H1 (cell line): ENCODE measurements around the gene ZNF292. TPM values are rescaled to one million over a fixed set of nuclear protein-coding genes. Genes with fewer than 3 reads are reported as not detected.

ENCODE experiments used
- CTCF ChIA-PET: fragments of 300-600 bp; sonication (Branson Sonifier 250); formaldehyde crosslinking; loops from one replicate; lab custom pipeline; 2021; ENCODE audit not compliant: partially characterized antibody; lab: Charles Lee
- POLR2A ChIA-PET: fragments of 300-600 bp; sonication (Branson Sonifier 250); formaldehyde crosslinking; loops from one replicate; lab custom pipeline; 2021; ENCODE audit warnings: inconsistent platforms; ENCODE audit not compliant: partially characterized antibody; lab: Charles Lee
- DNase-seq, 2 experiments: peaks; one replicate each; pipeline versions ENCODE4 v3.0.0 to v3.0.0-alpha.2; 2010 to 2022; ENCODE audit warnings: low spot score in 2 of 2, low read depth in 1 of 2, mixed read lengths in 1 of 2
- FAIRE-seq: peaks from 2 replicates; lab custom pipeline; 2011; peaks lifted over from hg19 to GRCh38; lab: Jason Lieb, UNC
- H2AFZ ChIP-seq: 2 replicates; pipeline ENCODE4 v1.8.1; 2012; ENCODE audit warnings: low read length, inconsistent platforms
- H2AK5ac ChIP-seq: 2 replicates; pipeline ENCODE4 v1.6.1; 2013; ENCODE audit warnings: low read depth, low read length
- H2BK120ac ChIP-seq: replicated peaks from 2 replicates; pipeline ENCODE3; 2013; ENCODE audit warnings: low read depth, low read length, inconsistent platforms
- H2BK12ac ChIP-seq: 2 replicates; pipeline ENCODE4 v1.6.1; 2013; ENCODE audit warnings: low read depth, low read length
- H2BK15ac ChIP-seq: 2 replicates; pipeline ENCODE4 v1.6.1; 2013; ENCODE audit warnings: low read length
- H2BK20ac ChIP-seq: 2 replicates; pipeline ENCODE4 v1.6.1; 2013; ENCODE audit warnings: low read length
- H2BK5ac ChIP-seq: 2 replicates; pipeline ENCODE4 v1.6.1; 2013; ENCODE audit warnings: low read depth, low read length
- H3K14ac ChIP-seq: 2 replicates; pipeline ENCODE4 v1.6.1; 2013; ENCODE audit warnings: inconsistent platforms; ENCODE audit not compliant: insufficient read length
- H3K18ac ChIP-seq: 2 replicates; pipeline ENCODE4 v1.6.1; 2013; ENCODE audit warnings: low read length; ENCODE audit errors: extremely low read depth
- H3K23ac ChIP-seq: 2 replicates; pipeline ENCODE4 v1.6.1; 2013; ENCODE audit warnings: inconsistent platforms; ENCODE audit not compliant: insufficient read length
- H3K23me2 ChIP-seq: 2 replicates; pipeline ENCODE4 v1.6.1; 2013; ENCODE audit warnings: low read depth, low read length
- H3K27ac ChIP-seq: 2 replicates; pipeline ENCODE4 v1.6.1; 2011; ENCODE audit warnings: low read depth, low read length, inconsistent platforms
- H3K27me3 ChIP-seq, 4 experiments: replicated peaks in 1 of 4; 1 replicate in 1 of 4; 2 replicates in 3 of 4; pipeline versions ENCODE4 v1.6.1 to v1.8.1; 2011 to 2013; ENCODE audit warnings: low read length in 3 of 4, mild to moderate bottlenecking in 3 of 4, inconsistent platforms in 2 of 4, mixed read lengths in 2 of 4, moderate library complexity in 1 of 4; ENCODE audit not compliant: control insufficient read depth in 3 of 4, insufficient read depth in 3 of 4; ENCODE audit errors: extremely low read depth in 1 of 4
- H3K36me3 ChIP-seq, 4 experiments: 2 replicates each; pipeline versions ENCODE4 v1.6.1 to v1.8.1; 2011 to 2013; ENCODE audit warnings: mild to moderate bottlenecking in 4 of 4, low read length in 3 of 4, moderate library complexity in 2 of 4, control low read depth in 1 of 4, inconsistent platforms in 1 of 4; ENCODE audit not compliant: insufficient read depth in 4 of 4, control insufficient read depth in 2 of 4
- H3K4ac ChIP-seq: replicated peaks from 2 replicates; pipeline ENCODE3; 2013; ENCODE audit warnings: low read length, low read depth, mixed read lengths, inconsistent platforms; ENCODE audit not compliant: insufficient read length
- H3K4me1 ChIP-seq, 4 experiments: replicated peaks in 1 of 4; 1 replicate in 1 of 4; 2 replicates in 3 of 4; pipeline versions ENCODE4 v1.6.1 to v1.8.1; 2011 to 2013; ENCODE audit warnings: low read length in 3 of 4, inconsistent platforms in 2 of 4, mixed read lengths in 1 of 4; ENCODE audit not compliant: insufficient read depth in 4 of 4, control insufficient read depth in 3 of 4
- H3K4me2 ChIP-seq, 2 experiments: 2 replicates each; pipeline versions ENCODE4 v1.6.1 to v1.8.1; 2011 to 2013; ENCODE audit warnings: low read depth in 2 of 2, low read length in 2 of 2, control low read depth in 1 of 2, inconsistent platforms in 1 of 2, mild to moderate bottlenecking in 1 of 2; ENCODE audit not compliant: insufficient read depth in 1 of 2
- H3K4me3 ChIP-seq, 4 experiments: fragments of 200-600, 300-600 bp in 1 of 4; sonication (generic), shearing (Covaris generic), sonication (Bioruptor Twin) in 1 of 4; 2 replicates each; pipeline versions ENCODE4 v1.5.1 to v1.8.1; 2011 to 2016; ENCODE audit warnings: low read length in 4 of 4, low read depth in 3 of 4, control low read depth in 2 of 4, inconsistent platforms in 2 of 4, mild to moderate bottlenecking in 2 of 4, mixed read lengths in 1 of 4, moderate library complexity in 1 of 4; ENCODE audit not compliant: insufficient read depth in 2 of 4; ENCODE audit errors: extremely low read depth in 1 of 4
- H3K56ac ChIP-seq: replicated peaks from 2 replicates; pipeline ENCODE3; 2013; ENCODE audit warnings: low read depth, mild to moderate bottlenecking, mixed read lengths, low read length, inconsistent platforms; ENCODE audit not compliant: insufficient read length
- H3K79me1 ChIP-seq: 2 replicates; pipeline ENCODE4 v1.6.1; 2013; ENCODE audit warnings: low read depth, low read length, control low read depth
- H3K79me2 ChIP-seq, 2 experiments: 2 replicates each; pipeline versions ENCODE4 v1.6.1 to v1.8.1; 2012 to 2013; ENCODE audit warnings: low read length in 2 of 2, mild to moderate bottlenecking in 2 of 2, inconsistent platforms in 1 of 2; ENCODE audit not compliant: insufficient read depth in 2 of 2, control insufficient read depth in 1 of 2
- H3K9ac ChIP-seq, 4 experiments: replicated peaks in 1 of 4; 1 replicate in 1 of 4; 2 replicates in 3 of 4; pipeline versions ENCODE4 v1.6.1 to v1.8.1; 2011 to 2013; ENCODE audit warnings: low read depth in 3 of 4, low read length in 3 of 4, control low read depth in 2 of 4, mild to moderate bottlenecking in 2 of 4, moderate library complexity in 2 of 4, inconsistent platforms in 1 of 4; ENCODE audit errors: extremely low read depth in 1 of 4
- H3K9me3 ChIP-seq, 2 experiments: 2 replicates each; pipeline versions ENCODE4 v1.6.1 to v1.8.1; 2012 to 2013; ENCODE audit warnings: mild to moderate bottlenecking in 2 of 2, moderate library complexity in 2 of 2, control low read depth in 1 of 2, inconsistent platforms in 1 of 2, low read depth in 1 of 2, low read length in 1 of 2, mixed read lengths in 1 of 2; ENCODE audit not compliant: insufficient read depth in 2 of 2
- H4K20me1 ChIP-seq, 2 experiments: replicated peaks in 1 of 2; 2 replicates each; pipeline versions ENCODE3 to v1.8.1; 2011 to 2013; ENCODE audit warnings: inconsistent platforms in 2 of 2, low read length in 2 of 2, mild to moderate bottlenecking in 1 of 2; ENCODE audit not compliant: insufficient read depth in 2 of 2, control insufficient read depth in 1 of 2
- H4K5ac ChIP-seq: 2 replicates; pipeline ENCODE4 v1.6.1; 2013; ENCODE audit warnings: low read length, low read depth, mixed read lengths, inconsistent platforms; ENCODE audit not compliant: insufficient read length
- H4K8ac ChIP-seq: 2 replicates; pipeline ENCODE4 v1.8.0; 2013; ENCODE audit warnings: mild to moderate bottlenecking, moderate library complexity, low read length, inconsistent platforms; ENCODE audit not compliant: insufficient read depth; ENCODE audit errors: extremely low read depth
- H4K91ac ChIP-seq: replicated peaks from 2 replicates; pipeline ENCODE3; 2013; ENCODE audit warnings: low read length, mixed read lengths, inconsistent platforms; ENCODE audit not compliant: insufficient read length
- BCL11A ChIP-seq, 2 experiments: IDR thresholded peaks; one replicate each; pipeline ENCODE4 v1.6.1; 2011; ENCODE audit warnings: low read depth in 2 of 2, low read length in 2 of 2, mild to moderate bottlenecking in 2 of 2
- CBX5 ChIP-seq: fragments of 300-800, 300-1000 bp; sonication (generic); IDR thresholded peaks from 2 replicates; pipeline ENCODE4 v1.7.1; 2016; ENCODE audit warnings: antibody characterized with exemption, low read length, low read depth
- CEBPB ChIP-seq: IDR thresholded peaks from 2 replicates; pipeline ENCODE4 v1.6.1; 2012; ENCODE audit warnings: low read depth, low read length
- CHD2 ChIP-seq: IDR thresholded peaks from 2 replicates; pipeline ENCODE4 v1.6.1; 2012; ENCODE audit warnings: low read length, improper control_type of control experiment
- GTF2F1 ChIP-seq: IDR thresholded peaks from 2 replicates; pipeline ENCODE4 v1.6.1; 2012; ENCODE audit warnings: low read depth, low read length, improper control_type of control experiment, borderline replicate concordance
- KDM4A ChIP-seq: IDR thresholded peaks from one replicate; pipeline ENCODE4 v1.7.1; 2012; ENCODE audit warnings: low read depth, mild to moderate bottlenecking, moderate library complexity, low read length, inconsistent platforms; ENCODE audit not compliant: severe bottlenecking
- KDM5A ChIP-seq: fragments of 200-600 bp; IDR thresholded peaks from 2 replicates; pipeline ENCODE4 v1.7.1; 2012; ENCODE audit warnings: mild to moderate bottlenecking, low read length, inconsistent platforms, mixed read lengths
- POLR2AphosphoS5 ChIP-seq: IDR thresholded peaks from 2 replicates; pipeline ENCODE4 v1.6.1; 2011; ENCODE audit warnings: low read depth, low read length
- POU5F1 ChIP-seq: IDR thresholded peaks from 2 replicates; pipeline ENCODE4 v1.6.1; 2011; ENCODE audit warnings: low read depth, mild to moderate bottlenecking, low read length, moderate library complexity
- RBBP5 ChIP-seq: IDR thresholded peaks from 2 replicates; pipeline ENCODE4 v1.7.1; 2012; ENCODE audit warnings: low read depth, mild to moderate bottlenecking, inconsistent platforms, low read length, moderate library complexity, borderline replicate concordance
- SIX5 ChIP-seq: IDR thresholded peaks from 2 replicates; pipeline ENCODE4 v1.6.1; 2011; ENCODE audit warnings: mild to moderate bottlenecking, low read depth, low read length
- SP4 ChIP-seq: IDR thresholded peaks from 2 replicates; pipeline ENCODE4 v1.6.1; 2012; ENCODE audit warnings: low read length, inconsistent platforms
- SUZ12 ChIP-seq: fragments of 200-600 bp; sonication (generic); IDR thresholded peaks from 2 replicates; pipeline ENCODE4 v1.6.1; 2012; ENCODE audit warnings: mild to moderate bottlenecking, inconsistent platforms, low read length, moderate library complexity, mixed read lengths
- TCF12 ChIP-seq: IDR thresholded peaks from 2 replicates; pipeline ENCODE4 v1.6.1; 2011; ENCODE audit warnings: low read depth, mild to moderate bottlenecking, low read length
- USF2 ChIP-seq: IDR thresholded peaks from 2 replicates; pipeline ENCODE4 v1.6.1; 2011; ENCODE audit warnings: low read length, improper control_type of control experiment
- WGBS, 2 experiments: shearing (Covaris generic) in 1 of 2; methylation state at CpG; one replicate each; pipeline versions ENCODE4 v1.1.6 to v1.1.7; 2013 to 2015; ENCODE audit warnings: low lambda C conversion rate in 2 of 2, mixed read lengths in 2 of 2, inconsistent platforms in 1 of 2, low coverage in 1 of 2, missing lambda C conversion rate in 1 of 2; ENCODE audit not compliant: insufficient replicate concordance in 2 of 2, insufficient coverage in 1 of 2, insufficient read length in 1 of 2; ENCODE audit errors: extremely low coverage in 1 of 2, missing lambda C conversion rate in 1 of 2; 5-methylcytosine and 5-hydroxymethylcytosine counted together
- polyA plus RNA-seq, 7 experiments: library from polyadenylated mRNA; depleted of rRNA in 3 of 7; stranded (reverse) in 5 of 7; unstranded in 2 of 7; fragments of >200 nt in 5 of 7; fragments of 200-250 nt in 2 of 7; gene quantifications; 1 replicate in 5 of 7; 2 replicates in 1 of 7; 4 replicates in 1 of 7; pipeline versions ENCODE4 v1.2.1 to v1.2.3, GENCODE V29; 2011 to 2013; ENCODE audit warnings: missing spikeins in 2 of 7, mixed read lengths in 2 of 7
- total RNA-seq: library from RNA; stranded (reverse); fragmentation: NEBNext Ultra II Directional; extraction: Animal tissue kit (Norgen Biotek cat#: 25700); gene quantifications from 2 replicates; pipeline ENCODE4 v1.2.1, GENCODE V29; 2021

ZNF292 gene
- total and polyA plus RNA-seq, 2 of the 8 experiments (the other 6 are each of a cell fraction or from before 2014, with no cell fraction given), result 6.8 to 44.2 TPM

DNA sequence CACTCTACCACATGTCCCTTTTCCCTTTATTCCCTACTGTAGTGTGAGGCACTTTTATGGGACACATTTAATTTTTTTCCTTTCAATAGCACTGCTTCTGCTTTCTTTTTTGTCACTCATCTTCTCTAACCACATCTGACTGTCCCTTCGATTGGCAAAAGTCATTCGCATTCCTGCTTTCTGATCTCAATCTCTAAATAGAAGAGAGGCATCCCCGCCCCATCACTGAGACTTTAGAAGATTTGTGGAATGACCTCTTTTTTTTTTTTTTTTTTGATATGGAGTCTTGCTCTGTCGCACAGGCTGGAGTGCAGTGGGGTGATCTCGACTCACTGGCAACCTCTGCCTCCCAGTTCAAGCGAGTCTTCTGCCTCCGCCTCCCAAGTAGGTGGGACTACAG lies 9.1 kb downstream of the ZNF292 start:
- CTCF ChIA-PET, result no interaction called here
- TF ChIP-seq SP4 (no peak), CBX5 (no peak), GTF2F1 (no peak), USF2 (no peak), POU5F1 (no peak), SIX5 (no peak), BCL11A (IDR thresholded peaks at IDR 0.05; ENCODE audit: low read depth in 2 of 2, low read length in 2 of 2) (no peak), CEBPB (no peak), TCF12 (no peak), POLR2AphosphoS5 (no peak), KDM4A (no peak), SUZ12 (no peak), KDM5A (no peak), CHD2 (no peak), RBBP5 (no peak)

More for the DNA sequence above, 9.1 kb downstream of the ZNF292 start:
- DNase-seq, result no peak
- no peak overlapping the region for H3K9ac ChIP-seq
- no peak overlapping the region for H2BK20ac ChIP-seq
- H3K4me1 ChIP-seq, result peaks cover 0 to 15% (median 6%) of the 10 kb centered on the region in 4 experiments; a peak in 6 of 7 replicates
- H2BK120ac ChIP-seq, result no peak overlapping the region
- H2BK12ac ChIP-seq, result no peak overlapping the region
- H3K18ac ChIP-seq, result no peak overlapping the region
- no peak overlapping the region for H4K5ac ChIP-seq
- H2AFZ ChIP-seq, result no peak overlapping the region
- POLR2A ChIA-PET, result interaction anchor here (0.5 to 0.8 kb wide), 2 partner anchors 9 kb away, joined by 3 to 5 read pairs; partner anchors contain the start of gene ZNF292
- H2BK5ac ChIP-seq, result no peak overlapping the region
- 90% methylated on average over 7 of the region's 7 CpGs; no CpG with 5 or more reads in 1 of the 2 experiments for WGBS, 2 experiments
- no peak for FAIRE-seq
- no peaks in the 10 kb centered on the region for H3K9me3 ChIP-seq
- no peak overlapping the region for H3K4me2 ChIP-seq
- no peaks in the 10 kb centered on the region for H3K23me2 ChIP-seq
- no peak overlapping the region for H4K8ac ChIP-seq
- no peak overlapping the region for H3K23ac ChIP-seq
- H3K79me1 ChIP-seq, result no peaks in the 10 kb centered on the region
- H2AK5ac ChIP-seq, result no peak overlapping the region
- H2BK15ac ChIP-seq, result no peak overlapping the region
- H3K4ac ChIP-seq, result no peak overlapping the region
- peaks cover 0 to 1% (median 0%) of the 10 kb centered on the region in 4 experiments; a peak in 1 of 8 replicates for H3K36me3 ChIP-seq
- H4K20me1 ChIP-seq, result peaks cover 22 to 27% of the 10 kb centered on the region in 2 experiments
- H3K4me3 ChIP-seq, result no peak overlapping the region
- no peak overlapping the region for H4K91ac ChIP-seq
- H3K79me2 ChIP-seq, result peaks cover 48 to 100% of the 10 kb centered on the region in 2 experiments
- H3K27ac ChIP-seq, result no peak overlapping the region
- no peak overlapping the region for H3K14ac ChIP-seq
- H3K27me3 ChIP-seq, result no peaks in the 10 kb centered on the region
- H3K56ac ChIP-seq, result no peak overlapping the region
